Gastrocnemius medialis (tissue), 4 donors: Measurements from ENCODE around the gene TERT.

ENCODE experiments used
- CTCF ChIP-seq, 5 experiments: fragments of 450-650 bp in 3 of 5; fragments of 200-600 bp in 2 of 5; sonication (generic) in 2 of 5; IDR thresholded peaks in 4 of 5; conservative IDR thresholded peaks in 1 of 5; 1 replicate in 4 of 5; 2 replicates in 1 of 5; pipeline ENCODE4 v1.5.1; 2016 to 2019; ENCODE audit warnings: antibody characterized with exemption in 5 of 5, mild to moderate bottlenecking in 3 of 5, moderate library complexity in 3 of 5
- POLR2A ChIP-seq, 2 donors: fragments of 450-650 bp; IDR thresholded peaks; one replicate each; pipeline ENCODE4 v1.6.1; 2017; ENCODE audit warnings: antibody characterized with exemption in 2 of 2, mild to moderate bottlenecking in 2 of 2, moderate library complexity in 2 of 2

DNA sequence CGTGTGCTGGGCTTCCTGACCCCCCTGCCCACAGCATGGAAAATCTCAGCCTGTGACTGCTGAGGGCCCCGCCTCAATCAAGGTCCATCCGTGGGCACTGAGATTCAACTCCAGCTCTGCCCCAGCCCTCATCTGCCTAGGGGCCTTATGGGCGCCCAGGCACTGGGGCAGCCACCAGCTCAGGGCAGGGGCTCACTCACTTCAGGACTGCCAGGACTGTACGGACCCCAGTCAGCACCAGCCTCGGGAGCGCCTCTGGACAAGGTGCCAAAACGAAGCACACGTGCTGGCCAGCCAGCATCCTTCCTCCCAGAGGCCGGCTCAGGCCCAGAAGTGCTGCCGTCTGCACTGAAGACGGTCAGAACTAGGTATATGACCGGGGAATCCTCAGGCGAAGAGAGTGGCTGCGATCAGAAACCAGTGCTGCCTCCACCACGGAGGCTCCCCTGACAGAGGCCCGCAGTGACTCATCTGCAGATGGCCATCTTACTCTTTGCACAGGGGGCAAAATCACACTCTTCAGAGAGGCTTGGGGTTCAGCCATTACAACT is 30.4 kb upstream of the TERT start:
- no peak for TF ChIP-seq CTCF (IDR thresholded peaks at IDR 0.05 in 4 of 5, conservative IDR thresholded peaks at IDR 0.05 in 1 of 5)
- TF ChIP-seq POLR2A (IDR thresholded peaks at IDR 0.05): no peak
